IMR-90 (cell line): Measurements from ENCODE around the gene ASTN2.

Experiments used
- CEBPB ChIP-seq: IDR thresholded peaks from 2 replicates; pipeline ENCODE4 v1.6.1; 2012; ENCODE audit warnings: low read depth, low read length, improper control_type of control experiment
- CHD1 ChIP-seq: IDR thresholded peaks from 2 replicates; pipeline ENCODE4 v1.6.1; 2012; ENCODE audit warnings: low read depth, low read length, improper control_type of control experiment
- FOS ChIP-seq: fragments of 150-350 bp; IDR thresholded peaks from 2 replicates; pipeline ENCODE4 v1.6.1; 2016; ENCODE audit warnings: low read depth, low read length
- MAFK ChIP-seq: IDR thresholded peaks from 2 replicates; pipeline ENCODE4 v1.6.1; 2012; ENCODE audit warnings: low read depth, low read length, improper control_type of control experiment
- MAZ ChIP-seq: IDR thresholded peaks from 2 replicates; pipeline ENCODE4 v1.6.1; 2012; ENCODE audit warnings: low read depth, mild to moderate bottlenecking, low read length, improper control_type of control experiment, moderate library complexity, borderline replicate concordance
- MXI1 ChIP-seq: IDR thresholded peaks from 2 replicates; pipeline ENCODE4 v1.6.1; 2012; ENCODE audit warnings: low read depth, mild to moderate bottlenecking, low read length, moderate library complexity, borderline replicate concordance
- NFE2L2 ChIP-seq: fragments of 150-350 bp; IDR thresholded peaks from 2 replicates; pipeline ENCODE4 v1.6.1; 2016; ENCODE audit warnings: low read depth, mild to moderate bottlenecking, low read length
- POLR2A ChIP-seq: IDR thresholded peaks from 2 replicates; pipeline ENCODE4 v1.6.1; 2012; ENCODE audit warnings: mild to moderate bottlenecking, low read depth, low read length
- RAD21 ChIP-seq: IDR thresholded peaks from 2 replicates; pipeline ENCODE4 v1.6.1; 2012; ENCODE audit warnings: low read length, improper control_type of control experiment
- RCOR1 ChIP-seq: IDR thresholded peaks from 2 replicates; pipeline ENCODE4 v1.6.1; 2012; ENCODE audit warnings: mild to moderate bottlenecking, low read length, improper control_type of control experiment; ENCODE audit not compliant: insufficient replicate concordance
- RFX5 ChIP-seq: IDR thresholded peaks from 2 replicates; pipeline ENCODE4 v1.8.0; 2012; ENCODE audit warnings: low read depth, mild to moderate bottlenecking, low read length, moderate library complexity
- SMC3 ChIP-seq: fragments of 150-350 bp; IDR thresholded peaks from 2 replicates; pipeline ENCODE4 v1.6.1; 2016; ENCODE audit warnings: low read depth, mild to moderate bottlenecking, antibody characterized with exemption, low read length, moderate library complexity
- TF ChIP-seq, protein P1 (sequence below): conservative IDR thresholded peaks from 2 replicates; pipeline ENCODE4 v1.5.1; 2012; ENCODE audit warnings: mild to moderate bottlenecking, low read depth, low read length, improper control_type of control experiment
- TF ChIP-seq, protein P2 (sequence below): fragments of 150-350 bp; IDR thresholded peaks from 2 replicates; pipeline ENCODE4 v1.6.1; 2016; ENCODE audit warnings: low read depth, mild to moderate bottlenecking, low read length, moderate library complexity, borderline replicate concordance

DNA sequence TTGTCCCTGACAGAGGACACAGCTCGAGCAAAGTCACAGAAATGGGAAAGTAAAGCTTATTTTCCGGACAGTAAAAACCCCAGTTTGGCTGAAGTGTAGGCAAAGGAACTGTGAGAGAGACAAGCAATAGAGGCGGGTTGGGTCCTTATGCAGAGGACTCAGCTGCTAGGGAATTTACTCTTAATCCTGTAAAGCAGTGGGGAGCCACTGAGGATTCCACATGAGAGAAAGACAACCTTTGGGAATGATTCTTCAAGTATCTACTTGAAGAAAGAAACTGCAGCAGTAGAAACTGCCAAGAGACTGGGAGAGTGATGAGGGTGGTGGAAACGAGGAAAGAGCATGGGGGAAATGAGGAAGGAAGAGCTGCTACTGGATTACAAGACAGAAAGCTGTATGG, 20.2 kb downstream of the ASTN2 start:
- TF ChIP-seq, protein P1, sequence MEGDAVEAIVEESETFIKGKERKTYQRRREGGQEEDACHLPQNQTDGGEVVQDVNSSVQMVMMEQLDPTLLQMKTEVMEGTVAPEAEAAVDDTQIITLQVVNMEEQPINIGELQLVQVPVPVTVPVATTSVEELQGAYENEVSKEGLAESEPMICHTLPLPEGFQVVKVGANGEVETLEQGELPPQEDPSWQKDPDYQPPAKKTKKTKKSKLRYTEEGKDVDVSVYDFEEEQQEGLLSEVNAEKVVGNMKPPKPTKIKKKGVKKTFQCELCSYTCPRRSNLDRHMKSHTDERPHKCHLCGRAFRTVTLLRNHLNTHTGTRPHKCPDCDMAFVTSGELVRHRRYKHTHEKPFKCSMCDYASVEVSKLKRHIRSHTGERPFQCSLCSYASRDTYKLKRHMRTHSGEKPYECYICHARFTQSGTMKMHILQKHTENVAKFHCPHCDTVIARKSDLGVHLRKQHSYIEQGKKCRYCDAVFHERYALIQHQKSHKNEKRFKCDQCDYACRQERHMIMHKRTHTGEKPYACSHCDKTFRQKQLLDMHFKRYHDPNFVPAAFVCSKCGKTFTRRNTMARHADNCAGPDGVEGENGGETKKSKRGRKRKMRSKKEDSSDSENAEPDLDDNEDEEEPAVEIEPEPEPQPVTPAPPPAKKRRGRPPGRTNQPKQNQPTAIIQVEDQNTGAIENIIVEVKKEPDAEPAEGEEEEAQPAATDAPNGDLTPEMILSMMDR: no peak
- TF ChIP-seq FOS (no peak), RFX5 (no peak), POLR2A (no peak), RCOR1 (no peak), MAZ (no peak), SMC3 (no peak), CEBPB (no peak), CHD1 (no peak), MXI1 (no peak), NFE2L2 (no peak), RAD21 (no peak), MAFK (no peak)
- TF ChIP-seq, protein P2, sequence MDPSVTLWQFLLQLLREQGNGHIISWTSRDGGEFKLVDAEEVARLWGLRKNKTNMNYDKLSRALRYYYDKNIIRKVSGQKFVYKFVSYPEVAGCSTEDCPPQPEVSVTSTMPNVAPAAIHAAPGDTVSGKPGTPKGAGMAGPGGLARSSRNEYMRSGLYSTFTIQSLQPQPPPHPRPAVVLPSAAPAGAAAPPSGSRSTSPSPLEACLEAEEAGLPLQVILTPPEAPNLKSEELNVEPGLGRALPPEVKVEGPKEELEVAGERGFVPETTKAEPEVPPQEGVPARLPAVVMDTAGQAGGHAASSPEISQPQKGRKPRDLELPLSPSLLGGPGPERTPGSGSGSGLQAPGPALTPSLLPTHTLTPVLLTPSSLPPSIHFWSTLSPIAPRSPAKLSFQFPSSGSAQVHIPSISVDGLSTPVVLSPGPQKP: no peak
